Endothelial cell of umbilical vein (primary cell): ENCODE measurements around the gene DOCK1. TPM values are rescaled to one million over a fixed set of nuclear protein-coding genes. Genes with fewer than 3 reads are reported as not detected.

Experiments
- BruUV-seq: library from RNA; stranded (reverse); fragments of 400-500 nt; replicated peaks from 2 replicates; lab custom pipeline; 2021; lab: Mats Ljungman, UMichigan
- CTCF ChIA-PET: fragments of 300-600, 350-600 bp; sonication (Branson Sonifier 250); formaldehyde crosslinking; loops from one replicate; lab custom pipeline; 2021; ENCODE audit warnings: antibody characterized with exemption, inconsistent platforms; lab: Charles Lee
- POLR2A ChIA-PET: fragments of 300-600, 350-600 bp; sonication (Branson Sonifier 250); formaldehyde crosslinking; loops from one replicate; lab custom pipeline; 2021; ENCODE audit warnings: antibody characterized with exemption, inconsistent platforms; lab: Charles Lee
- DNase-seq: peaks from one replicate; pipeline ENCODE4 v3.0.0-alpha.2; 2011; ENCODE audit warnings: low read depth, low spot score
- FAIRE-seq: peaks from 2 replicates; lab custom pipeline; 2011; peaks lifted over from hg19 to GRCh38; lab: Jason Lieb, UNC
- H2AFZ ChIP-seq: 2 replicates; pipeline ENCODE4 v1.6.0; 2012; ENCODE audit warnings: low read depth, low read length, control low read depth, inconsistent platforms
- H3K27ac ChIP-seq: 2 replicates; pipeline ENCODE4 v1.5.1; 2011; ENCODE audit warnings: low read depth, mild to moderate bottlenecking, control low read depth, low read length, moderate library complexity; ENCODE audit not compliant: insufficient read depth
- H3K27me3 ChIP-seq, 2 experiments: 2 replicates each; pipeline versions ENCODE4 v1.6.0 to v1.6.1; 2011; ENCODE audit warnings: low read length in 2 of 2, mixed read lengths in 1 of 2; ENCODE audit not compliant: control insufficient read depth in 2 of 2, insufficient read depth in 2 of 2
- H3K36me3 ChIP-seq, 2 experiments: 2 replicates in 1 of 2; 3 replicates in 1 of 2; pipeline ENCODE4 v1.5.1; 2011; ENCODE audit warnings: low read length in 2 of 2, mild to moderate bottlenecking in 1 of 2, moderate library complexity in 1 of 2; ENCODE audit not compliant: control insufficient read depth in 2 of 2, insufficient read depth in 2 of 2; ENCODE audit errors: extremely low read depth in 1 of 2
- H3K4me1 ChIP-seq: 3 replicates; pipeline ENCODE4 v1.5.1; 2011; ENCODE audit warnings: mild to moderate bottlenecking, low read length; ENCODE audit not compliant: control insufficient read depth, insufficient read depth; ENCODE audit errors: extremely low read depth
- H3K4me2 ChIP-seq: 2 replicates; pipeline ENCODE4 v1.6.1; 2011; ENCODE audit warnings: low read length, control low read depth, mixed read lengths; ENCODE audit not compliant: insufficient read depth
- H3K4me3 ChIP-seq, 3 experiments: fragments of 200-600 bp in 1 of 3; sonication (generic), shearing (Covaris generic) in 1 of 3; replicated peaks in 1 of 3; 2 replicates each; pipeline ENCODE4 v1.5.1; 2011 to 2016; ENCODE audit warnings: control low read depth in 3 of 3, low read length in 3 of 3, mild to moderate bottlenecking in 2 of 3, inconsistent platforms in 1 of 3, low read depth in 1 of 3, moderate library complexity in 1 of 3; ENCODE audit not compliant: insufficient read depth in 1 of 3
- H3K79me2 ChIP-seq: 2 replicates; pipeline ENCODE4 v1.6.0; 2012; ENCODE audit warnings: low read length, inconsistent platforms; ENCODE audit not compliant: control insufficient read depth, insufficient read depth
- H3K9ac ChIP-seq: replicated peaks from 2 replicates; pipeline ENCODE3; 2011; ENCODE audit warnings: low read length, control low read depth; ENCODE audit not compliant: insufficient read depth; ENCODE audit errors: extremely low read depth
- H3K9me1 ChIP-seq: replicated peaks from 3 replicates; pipeline ENCODE4 v1.6.0; 2011; ENCODE audit warnings: mild to moderate bottlenecking, low read length; ENCODE audit not compliant: control insufficient read depth, insufficient read depth; ENCODE audit errors: extremely low read depth
- H3K9me3 ChIP-seq: replicated peaks from 2 replicates; pipeline ENCODE4 v1.5.1; 2012; ENCODE audit warnings: low read length, inconsistent platforms; ENCODE audit not compliant: control insufficient read depth, insufficient read depth
- H4K20me1 ChIP-seq: replicated peaks from 2 replicates; pipeline ENCODE3; 2011; ENCODE audit warnings: mild to moderate bottlenecking, low read length; ENCODE audit not compliant: control insufficient read depth, insufficient read depth; ENCODE audit errors: extremely low read depth
- CTCF ChIP-seq, 2 donors: IDR thresholded peaks; 1 replicate in 1 of 2; 2 replicates in 1 of 2; pipeline ENCODE4 v1.5.1; 2011; ENCODE audit warnings: low read length in 2 of 2, mild to moderate bottlenecking in 2 of 2, moderate library complexity in 2 of 2, control low read depth in 1 of 2, inconsistent platforms in 1 of 2, low read depth in 1 of 2; ENCODE audit not compliant: insufficient read depth in 1 of 2; ENCODE audit errors: extremely low read depth in 1 of 2
- EZH2 ChIP-seq: IDR thresholded peaks from 2 replicates; pipeline ENCODE4 v1.6.1; 2012; ENCODE audit warnings: borderline replicate concordance, low read depth, mild to moderate bottlenecking, moderate library complexity, low read length, inconsistent platforms; ENCODE audit not compliant: severe bottlenecking
- FOS ChIP-seq: IDR thresholded peaks from 2 replicates; pipeline ENCODE4 v1.6.1; 2011; ENCODE audit warnings: mild to moderate bottlenecking, low read length, moderate library complexity, borderline replicate concordance; ENCODE audit not compliant: insufficient read depth
- GATA2 ChIP-seq: IDR thresholded peaks from 2 replicates; pipeline ENCODE4 v1.7.0; 2011; ENCODE audit warnings: low read depth, mild to moderate bottlenecking, moderate library complexity, mixed read lengths, low read length; ENCODE audit not compliant: insufficient read length, insufficient read depth
- JUN ChIP-seq: IDR thresholded peaks from 2 replicates; pipeline ENCODE4 v1.6.1; 2011; ENCODE audit warnings: borderline replicate concordance, low read depth; ENCODE audit not compliant: insufficient read length, insufficient read depth
- MYC ChIP-seq: IDR thresholded peaks from one replicate; pipeline ENCODE4 v1.6.1; 2011; ENCODE audit warnings: mild to moderate bottlenecking, low read depth, low read length
- POLR2A ChIP-seq: IDR thresholded peaks from 2 replicates; pipeline ENCODE4 v1.6.1; 2012; ENCODE audit warnings: low read depth, mild to moderate bottlenecking, control low read depth, low read length
- POLR2AphosphoS5 ChIP-seq: IDR thresholded peaks from 2 replicates; pipeline ENCODE4 v1.6.1; 2012; ENCODE audit warnings: low read depth, mild to moderate bottlenecking, control low read depth, low read length, moderate library complexity; ENCODE audit not compliant: insufficient read depth
- dilution Hi-C: fragments of 300-500 bp; cut with MboI; formaldehyde crosslinking; loops from one replicate; pipeline ENCODE4 v1.15.0; 2019; ENCODE audit warnings: low sequenced_read_pairs; ENCODE audit not compliant: extremely low pct_ligation_motif_present
- intact Hi-C: fragments of 100-400 bp; cut with micrococcal nuclease; formaldehyde crosslinking; loops from one replicate; pipeline ENCODE4 v1.10.0; 2022
- polyA plus RNA-seq, 4 experiments: library from polyadenylated mRNA; depleted of rRNA in 3 of 4; stranded (reverse) in 3 of 4; unstranded in 1 of 4; fragments of >200 nt; gene quantifications; 2 replicates each; pipeline versions ENCODE4 v1.2.1 to v1.2.3, GENCODE V29; 2011 to 2012; ENCODE audit warnings: missing spikeins in 1 of 4
- total RNA-seq: library from RNA; stranded (reverse); gene quantifications from 2 replicates; pipeline ENCODE4 v1.2.3, GENCODE V29; 2021

Gene DOCK1
- total and polyA plus RNA-seq, 2 donors (not counting 3 experiments of a cell fraction or from before 2014, with no cell fraction given), result 22.5 to 83.1 TPM

DNA sequence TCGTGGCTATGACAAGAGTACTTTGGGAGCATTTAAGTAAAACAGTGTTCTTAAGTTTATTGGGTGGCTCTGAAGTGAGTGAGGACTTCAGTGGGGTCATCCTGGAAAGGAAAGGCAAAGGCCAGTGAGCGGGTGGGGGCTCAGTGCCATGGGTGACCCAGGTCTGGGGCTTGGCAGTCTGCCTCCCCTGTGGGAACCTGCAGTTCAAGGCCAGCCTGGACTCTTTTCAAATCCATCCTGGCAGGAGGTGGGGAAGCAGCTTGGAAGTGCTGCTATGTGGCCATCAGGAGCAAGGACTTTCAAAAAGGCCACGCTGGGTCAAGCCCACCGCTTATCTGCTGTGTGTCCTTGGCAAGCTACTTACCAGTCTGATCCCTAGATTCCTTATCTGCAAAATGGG, 495.0 kb downstream of the DOCK1 start:
- ChIA-PET CTCF (no interaction called here), POLR2A (no interaction called here)
- H3K9me3 ChIP-seq, result no peaks in the 10 kb centered on the region
- H3K9me1 ChIP-seq, result no peaks in the 10 kb centered on the region
- H3K4me1 ChIP-seq, result peaks cover 2% of the 10 kb centered on the region
- H3K79me2 ChIP-seq, result no peaks in the 10 kb centered on the region
- H3K4me2 ChIP-seq, result no peak overlapping the region
- dilution Hi-C loops (no loop called here), intact Hi-C loops (no loop called here)
- no peak for TF ChIP-seq GATA2
- no peak for TF ChIP-seq POLR2A
- no peak for TF ChIP-seq MYC
- TF ChIP-seq EZH2, result no peak
- TF ChIP-seq POLR2AphosphoS5, result no peak
- TF ChIP-seq CTCF (IDR thresholded peaks at IDR 0.05; ENCODE audit: extremely low read depth in 1 of 2, insufficient read depth in 1 of 2, low read depth in 1 of 2, low read length in 2 of 2), result no peak
- no peak for TF ChIP-seq JUN
- no peak for TF ChIP-seq FOS
- H2AFZ ChIP-seq, result no peak overlapping the region
- H3K27ac ChIP-seq, result no peak overlapping the region
- H3K36me3 ChIP-seq, result peaks cover 0 to 2% of the 10 kb centered on the region in 2 experiments
- no peak overlapping the region for H3K9ac ChIP-seq
- FAIRE-seq (no peak), DNase-seq (no peak)
- H4K20me1 ChIP-seq, result no peaks in the 10 kb centered on the region
- no peak overlapping the region for H3K4me3 ChIP-seq
- BruUV-seq, result no TSS peak
- H3K27me3 ChIP-seq, result no peaks in the 10 kb centered on the region
